ENCODE data around the gene PDZRN3.
"Not testable (repeated sequence)": the region's sequence is repeated elsewhere in the genome, so short reads cannot be mapped to it uniquely, and the experiment has no call there.

GRCh38 chr3:73464126-73464525 is 160.6 kb downstream of the PDZRN3 start:
- not testable (repeated sequence) for TF ChIP-seq EZH2phosphoT487 (IDR thresholded peaks at IDR 0.05; ENCODE audit: insufficient read depth, low read depth); EZH2 (IDR thresholded peaks at IDR 0.05; ENCODE audit: insufficient read depth, poor library complexity, severe bottlenecking)
